Liver (tissue), 9 donors: ENCODE results near the gene POLR3H. TPM values are rescaled to one million over a fixed set of nuclear protein-coding genes. Genes with fewer than 3 reads are reported as not detected.

Experiments used
- DNase-seq: peaks from one replicate; pipeline ENCODE4 v3.0.0-alpha.2; 2017; ENCODE audit warnings: low spot score
- H3K27ac ChIP-seq, 2 donors: one replicate each; pipeline ENCODE4 v1.7.0; 2013; ENCODE audit warnings: inconsistent platforms in 2 of 2, low read length in 2 of 2, control low read depth in 1 of 2, low read depth in 1 of 2, mild to moderate bottlenecking in 1 of 2
- H3K27me3 ChIP-seq, 4 donors: one replicate each; pipeline versions ENCODE4 v1.6.1 to v1.7.0; 2013; ENCODE audit warnings: low read length in 3 of 4, inconsistent platforms in 1 of 4, mild to moderate bottlenecking in 1 of 4, moderate library complexity in 1 of 4; ENCODE audit not compliant: control insufficient read depth in 4 of 4, insufficient read depth in 4 of 4
- H3K36me3 ChIP-seq, 4 donors: one replicate each; pipeline versions ENCODE4 v1.6.1 to v1.7.0; 2013; ENCODE audit warnings: low read length in 3 of 4, mild to moderate bottlenecking in 3 of 4, low read depth in 1 of 4, moderate library complexity in 1 of 4; ENCODE audit not compliant: control insufficient read depth in 4 of 4, insufficient read depth in 3 of 4
- H3K4me1 ChIP-seq, 4 donors: one replicate each; pipeline versions ENCODE4 v1.6.1 to v1.7.0; 2013; ENCODE audit warnings: low read length in 3 of 4, mild to moderate bottlenecking in 3 of 4, moderate library complexity in 1 of 4; ENCODE audit not compliant: control insufficient read depth in 4 of 4, insufficient read depth in 4 of 4
- H3K4me3 ChIP-seq, 3 donors: one replicate each; pipeline versions ENCODE4 v1.6.1 to v1.7.0; 2013; ENCODE audit warnings: low read length in 3 of 3, control low read depth in 1 of 3, low read depth in 1 of 3, mild to moderate bottlenecking in 1 of 3
- H3K9ac ChIP-seq, 2 donors: one replicate each; pipeline ENCODE4 v1.7.0; 2013; ENCODE audit warnings: low read length in 2 of 2, mild to moderate bottlenecking in 2 of 2, moderate library complexity in 2 of 2, control low read depth in 1 of 2, low read depth in 1 of 2
- H3K9me3 ChIP-seq, 4 donors: one replicate each; pipeline versions ENCODE4 v1.6.1 to v1.7.0; 2013; ENCODE audit warnings: low read length in 3 of 4; ENCODE audit not compliant: control insufficient read depth in 4 of 4
- ATF3 ChIP-seq: IDR thresholded peaks from 2 replicates; pipeline ENCODE4 v1.6.1; 2016; ENCODE audit warnings: antibody characterized with exemption
- EGR1 ChIP-seq, 2 donors: IDR thresholded peaks; 2 replicates each; pipeline ENCODE4 v1.6.1; 2016 to 2018; ENCODE audit warnings: antibody characterized with exemption in 2 of 2, low read depth in 2 of 2
- FOXA1 ChIP-seq: IDR thresholded peaks from 2 replicates; pipeline ENCODE4 v1.6.1; 2016; ENCODE audit warnings: antibody characterized with exemption
- FOXA2 ChIP-seq: IDR thresholded peaks from 2 replicates; pipeline ENCODE4 v1.6.1; 2016; ENCODE audit warnings: antibody characterized with exemption
- GABPA ChIP-seq, 2 donors: IDR thresholded peaks in 1 of 2; conservative IDR thresholded peaks in 1 of 2; 2 replicates each; pipeline ENCODE4 v1.6.1; 2016; ENCODE audit warnings: antibody characterized with exemption in 2 of 2, mild to moderate bottlenecking in 1 of 2, moderate library complexity in 1 of 2
- HNF4A ChIP-seq, 2 donors: conservative IDR thresholded peaks; 2 replicates each; pipeline ENCODE4 v1.6.1; 2016; ENCODE audit warnings: antibody characterized with exemption in 2 of 2, mild to moderate bottlenecking in 2 of 2
- HNF4G ChIP-seq: IDR thresholded peaks from 2 replicates; pipeline ENCODE4 v1.6.1; 2016; ENCODE audit warnings: antibody characterized with exemption
- JUND ChIP-seq, 2 donors: IDR thresholded peaks; 2 replicates each; pipeline ENCODE4 v1.6.1; 2016; ENCODE audit warnings: antibody characterized with exemption in 2 of 2
- MAX ChIP-seq: IDR thresholded peaks from 2 replicates; pipeline ENCODE4 v1.6.1; 2016; ENCODE audit warnings: antibody characterized with exemption
- NR2F2 ChIP-seq: IDR thresholded peaks from 2 replicates; pipeline ENCODE4 v1.6.1; 2016; ENCODE audit warnings: antibody characterized with exemption
- RAD21 ChIP-seq, 2 donors: IDR thresholded peaks; 2 replicates each; pipeline ENCODE4 v1.6.1; 2016; ENCODE audit warnings: antibody characterized with exemption in 2 of 2, mild to moderate bottlenecking in 2 of 2
- RXRA ChIP-seq, 2 donors: IDR thresholded peaks; 2 replicates each; pipeline ENCODE4 v1.6.1; 2017 to 2018; ENCODE audit warnings: antibody characterized with exemption in 2 of 2, mild to moderate bottlenecking in 1 of 2
- SP1 ChIP-seq: IDR thresholded peaks from 2 replicates; pipeline ENCODE4 v1.6.1; 2018; ENCODE audit warnings: antibody characterized with exemption, mild to moderate bottlenecking
- TAF1 ChIP-seq: conservative IDR thresholded peaks from 2 replicates; pipeline ENCODE4 v1.6.1; 2016; ENCODE audit warnings: antibody characterized with exemption, mild to moderate bottlenecking
- YY1 ChIP-seq: IDR thresholded peaks from 2 replicates; pipeline ENCODE4 v1.6.1; 2016; ENCODE audit warnings: antibody characterized with exemption, mild to moderate bottlenecking
- ZBTB33 ChIP-seq: IDR thresholded peaks from 2 replicates; pipeline ENCODE4 v1.6.1; 2016; ENCODE audit warnings: antibody characterized with exemption
- WGBS: extraction: QIAGEN DNeasy Blood & Tissue Kit; methylation state at CpG from one replicate; pipeline ENCODE4 v1.1.7; 2013; 5-methylcytosine and 5-hydroxymethylcytosine counted together
- polyA plus RNA-seq, 2 donors: library from polyadenylated mRNA; stranded (reverse) in 1 of 2; unstranded in 1 of 2; fragments of 200-250 nt in 1 of 2; fragments of >200 nt in 1 of 2; fragmentation: Nextera tagmentation in 1 of 2; extraction: Ambion mirVana in 1 of 2; gene quantifications; one replicate each; pipeline versions ENCODE4 v1.2.1 to v1.2.3, GENCODE V29; 2013 to 2015
- total RNA-seq, 2 donors: library from RNA; depleted of rRNA; stranded (reverse); fragments of >200 nt; gene quantifications; one replicate each; pipeline ENCODE4 v1.2.3, GENCODE V29; 2014
- TF ChIP-seq, protein P1 (sequence below): fragments of 150-350 bp; IDR thresholded peaks from 2 replicates; pipeline ENCODE4 v1.5.1; 2017; ENCODE audit warnings: improper control_type of control experiment, low read depth, low read length; ENCODE audit not compliant: missing input control
- TF ChIP-seq, protein P2 (sequence below): IDR thresholded peaks from 2 replicates; pipeline ENCODE4 v1.6.1; 2016; ENCODE audit warnings: antibody characterized with exemption, mild to moderate bottlenecking
- donor health status: healthy.
- donor health status: healthy.
- donor health status: healthy.
- donor health status: healthy.
- donor health status: healthy.

The POLR3H gene
- total and polyA plus RNA-seq, 4 donors = 11.7 to 37.7 (median 27.1) TPM

DNA sequence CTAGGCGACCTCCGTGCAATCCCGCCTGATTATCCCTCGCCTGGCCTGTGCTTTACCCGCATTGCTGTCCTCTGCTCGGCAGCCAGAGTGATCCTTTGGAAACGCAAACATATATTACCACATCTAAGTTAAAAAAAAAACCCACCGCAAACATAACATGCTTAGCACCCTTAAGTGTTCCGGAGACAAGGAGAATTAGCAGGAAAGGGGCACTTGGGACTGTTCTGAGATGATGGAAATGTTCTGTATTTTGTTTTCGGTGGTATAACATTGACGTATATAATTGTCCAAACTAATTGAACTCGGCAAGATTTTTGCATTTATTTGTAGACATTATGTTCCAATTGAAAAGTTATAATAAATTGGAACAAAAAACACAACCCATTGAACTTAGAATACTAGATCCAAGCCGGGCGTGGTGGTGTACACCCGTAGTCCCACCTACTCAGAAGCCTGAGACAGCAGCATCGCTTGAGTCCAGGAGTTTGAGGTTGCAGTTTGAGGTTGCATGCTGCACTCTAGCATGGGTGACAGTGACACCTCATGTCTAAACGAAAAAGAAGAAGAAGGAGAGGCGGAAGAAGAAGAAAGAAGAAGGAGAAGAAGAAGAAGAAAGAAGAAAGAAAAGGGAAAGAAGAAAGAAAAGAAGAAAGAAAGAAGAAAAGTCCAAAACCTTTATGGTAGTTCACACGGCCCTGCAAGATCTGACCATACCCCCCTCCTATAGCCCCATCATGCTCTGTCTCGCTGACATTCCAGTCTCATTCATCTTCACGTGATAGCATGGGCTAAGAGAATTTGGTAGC lies 604 bp upstream of the POLR3H start:
- no peaks in the 10 kb centered on the region for H3K27me3 ChIP-seq
- no peak for DNase-seq
- no peaks in the 10 kb centered on the region for H3K36me3 ChIP-seq
- no peaks in the 10 kb centered on the region for H3K9me3 ChIP-seq
- WGBS = 33% methylated on average over 21 of the region's 21 CpGs
- peaks cover 5 to 46% (median 41%) of the 10 kb centered on the region in 4 donors for H3K4me1 ChIP-seq
- peak overlapping the region in 1 of 2 donors; percentile 54 for H3K9ac ChIP-seq
- H3K4me3 ChIP-seq = no peak overlapping the region
- peak overlapping the region in 1 of 2 donors; percentile 25 for H3K27ac ChIP-seq
- peak; percentile 55 for TF ChIP-seq SP1
- peak in 1 of 2 donors; percentile 26 for TF ChIP-seq EGR1 (IDR thresholded peaks at IDR 0.05; ENCODE audit: low read depth in 2 of 2)
- TF ChIP-seq GABPA (IDR thresholded peaks at IDR 0.05 in 1 of 2, conservative IDR thresholded peaks at IDR 0.05 in 1 of 2) = no peak
- TF ChIP-seq, protein P1, sequence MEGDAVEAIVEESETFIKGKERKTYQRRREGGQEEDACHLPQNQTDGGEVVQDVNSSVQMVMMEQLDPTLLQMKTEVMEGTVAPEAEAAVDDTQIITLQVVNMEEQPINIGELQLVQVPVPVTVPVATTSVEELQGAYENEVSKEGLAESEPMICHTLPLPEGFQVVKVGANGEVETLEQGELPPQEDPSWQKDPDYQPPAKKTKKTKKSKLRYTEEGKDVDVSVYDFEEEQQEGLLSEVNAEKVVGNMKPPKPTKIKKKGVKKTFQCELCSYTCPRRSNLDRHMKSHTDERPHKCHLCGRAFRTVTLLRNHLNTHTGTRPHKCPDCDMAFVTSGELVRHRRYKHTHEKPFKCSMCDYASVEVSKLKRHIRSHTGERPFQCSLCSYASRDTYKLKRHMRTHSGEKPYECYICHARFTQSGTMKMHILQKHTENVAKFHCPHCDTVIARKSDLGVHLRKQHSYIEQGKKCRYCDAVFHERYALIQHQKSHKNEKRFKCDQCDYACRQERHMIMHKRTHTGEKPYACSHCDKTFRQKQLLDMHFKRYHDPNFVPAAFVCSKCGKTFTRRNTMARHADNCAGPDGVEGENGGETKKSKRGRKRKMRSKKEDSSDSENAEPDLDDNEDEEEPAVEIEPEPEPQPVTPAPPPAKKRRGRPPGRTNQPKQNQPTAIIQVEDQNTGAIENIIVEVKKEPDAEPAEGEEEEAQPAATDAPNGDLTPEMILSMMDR = no peak
- TF ChIP-seq NR2F2 = no peak
- no peak for TF ChIP-seq HNF4G
- no peak for TF ChIP-seq FOXA1
- no peak for TF ChIP-seq YY1
- TF ChIP-seq ATF3 = no peak
- peak in 1 of 2 donors; percentile 37 for TF ChIP-seq HNF4A (conservative IDR thresholded peaks at IDR 0.05)
- no peak for TF ChIP-seq FOXA2
- TF ChIP-seq JUND (IDR thresholded peaks at IDR 0.05) = no peak
- TF ChIP-seq RXRA (IDR thresholded peaks at IDR 0.05) = peak in 1 of 2 donors; percentile 64
- TF ChIP-seq ZBTB33 = no peak
- TF ChIP-seq TAF1 = no peak
- peak; percentile 23 to 57 for TF ChIP-seq RAD21 (IDR thresholded peaks at IDR 0.05)
- TF ChIP-seq MAX = peak; percentile 9
- TF ChIP-seq, protein P2, sequence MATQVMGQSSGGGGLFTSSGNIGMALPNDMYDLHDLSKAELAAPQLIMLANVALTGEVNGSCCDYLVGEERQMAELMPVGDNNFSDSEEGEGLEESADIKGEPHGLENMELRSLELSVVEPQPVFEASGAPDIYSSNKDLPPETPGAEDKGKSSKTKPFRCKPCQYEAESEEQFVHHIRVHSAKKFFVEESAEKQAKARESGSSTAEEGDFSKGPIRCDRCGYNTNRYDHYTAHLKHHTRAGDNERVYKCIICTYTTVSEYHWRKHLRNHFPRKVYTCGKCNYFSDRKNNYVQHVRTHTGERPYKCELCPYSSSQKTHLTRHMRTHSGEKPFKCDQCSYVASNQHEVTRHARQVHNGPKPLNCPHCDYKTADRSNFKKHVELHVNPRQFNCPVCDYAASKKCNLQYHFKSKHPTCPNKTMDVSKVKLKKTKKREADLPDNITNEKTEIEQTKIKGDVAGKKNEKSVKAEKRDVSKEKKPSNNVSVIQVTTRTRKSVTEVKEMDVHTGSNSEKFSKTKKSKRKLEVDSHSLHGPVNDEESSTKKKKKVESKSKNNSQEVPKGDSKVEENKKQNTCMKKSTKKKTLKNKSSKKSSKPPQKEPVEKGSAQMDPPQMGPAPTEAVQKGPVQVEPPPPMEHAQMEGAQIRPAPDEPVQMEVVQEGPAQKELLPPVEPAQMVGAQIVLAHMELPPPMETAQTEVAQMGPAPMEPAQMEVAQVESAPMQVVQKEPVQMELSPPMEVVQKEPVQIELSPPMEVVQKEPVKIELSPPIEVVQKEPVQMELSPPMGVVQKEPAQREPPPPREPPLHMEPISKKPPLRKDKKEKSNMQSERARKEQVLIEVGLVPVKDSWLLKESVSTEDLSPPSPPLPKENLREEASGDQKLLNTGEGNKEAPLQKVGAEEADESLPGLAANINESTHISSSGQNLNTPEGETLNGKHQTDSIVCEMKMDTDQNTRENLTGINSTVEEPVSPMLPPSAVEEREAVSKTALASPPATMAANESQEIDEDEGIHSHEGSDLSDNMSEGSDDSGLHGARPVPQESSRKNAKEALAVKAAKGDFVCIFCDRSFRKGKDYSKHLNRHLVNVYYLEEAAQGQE = no peak
